Psoas muscle (tissue), 8 donors: Measurements from ENCODE around the gene NME8. TPM values are rescaled to one million over a fixed set of nuclear protein-coding genes. Genes with fewer than 3 reads are reported as not detected.

ENCODE experiments used
- ATAC-seq, 4 donors: fragments of 200-7000 bp; cut with Tn5 transposase; one replicate each; pipeline ENCODE4 v1.9.1; 2020; ENCODE audit warnings: moderate library complexity in 3 of 4, mild to moderate bottlenecking in 2 of 4
- DNase-seq, 2 donors: peaks; one replicate each; pipeline ENCODE4 v3.0.0-alpha.2; 2020
- H3K27ac ChIP-seq: fragments of 200-600 bp; one replicate; pipeline ENCODE4 v1.8.0; 2022
- H3K27me3 ChIP-seq, 3 donors: fragments of 200-600 bp in 1 of 3; one replicate each; pipeline versions ENCODE4 v1.6.1 to v1.8.0; 2013 to 2022; ENCODE audit warnings: low read length in 2 of 3, mild to moderate bottlenecking in 2 of 3, moderate library complexity in 1 of 3; ENCODE audit not compliant: insufficient read depth in 3 of 3
- H3K36me3 ChIP-seq, 2 donors: fragments of 200-600 bp in 1 of 2; one replicate each; pipeline versions ENCODE4 v1.6.1 to v1.8.0; 2013 to 2022; ENCODE audit warnings: low read depth in 1 of 2, mild to moderate bottlenecking in 1 of 2, moderate library complexity in 1 of 2; ENCODE audit not compliant: insufficient read depth in 1 of 2
- H3K4me1 ChIP-seq: fragments of 200-600 bp; one replicate; pipeline ENCODE4 v1.8.0; 2022
- H3K4me3 ChIP-seq: fragments of 200-600 bp; one replicate; pipeline ENCODE4 v1.8.0; 2022; ENCODE audit warnings: mild to moderate bottlenecking
- H3K9me3 ChIP-seq: fragments of 200-600 bp; one replicate; pipeline ENCODE4 v1.8.0; 2022
- CTCF ChIP-seq: fragments of 200-600 bp; IDR thresholded peaks from one replicate; pipeline ENCODE4 v1.8.0; 2022; ENCODE audit warnings: antibody characterized with exemption
- WGBS, 3 donors: extraction: QIAGEN DNeasy Blood & Tissue Kit; methylation state at CpG; one replicate each; pipeline versions ENCODE4 v1.1.6 to v1.1.7; 2013; 5-methylcytosine and 5-hydroxymethylcytosine counted together
- intact Hi-C, 2 donors: fragments of 100-400 bp; cut with DNase I; formaldehyde crosslinking; loops; one replicate each; pipeline versions ENCODE4 v1.11.0 to v1.14.2; 2022
- polyA plus RNA-seq, 3 donors: library from polyadenylated mRNA; stranded (reverse); fragments of 200-250 nt; gene quantifications; one replicate each; pipeline ENCODE4 v1.2.3, GENCODE V29; 2013
- total RNA-seq, 4 donors: library from RNA; stranded (reverse); fragmentation: NEBNext Ultra II Directional in 2 of 4; extraction: Animal tissue kit (Norgen Biotek cat#: 25700) in 2 of 4; gene quantifications; one replicate each; pipeline versions ENCODE4 v1.2.1 to v1.2.4, GENCODE V29; 2021 to 2023
- donor health status: healthy with polysubstance abuse.
- donor health status: DM: no; HTN: no; CAD: no; lungs with moderate emphysema.
- donor health status: Bipolar disorder and iron deficiency.
- donor health status: healthy.
- donor health status: DM: yes; HTN: yes; CAD: no.
- donor health status: DM: no; HTN: no; CAD: no.
- donor health status: DM: no; HTN: no; CAD: no.
- donor health status: DM: yes; HTN: yes; CAD: no.

The NME8 gene
- total and polyA plus RNA-seq, 7 donors: not detected

- Histone ChIP-seq H3K4me3 (no peak overlapping the region), H3K4me1 (no peaks in the 10 kb centered on the region), H3K27me3 (no peaks in the 10 kb centered on the region), H3K36me3 (no peaks in the 10 kb centered on the region), H3K9me3 (peaks cover 11% of the 10 kb centered on the region), H3K27ac (no peak overlapping the region)
- intact Hi-C loops: no loop called here
- DNase-seq (no peak), ATAC-seq (no peak)
- no peak for TF ChIP-seq CTCF
- 96% methylated on average over 2 of the region's 2 CpGs for WGBS, 3 donors
Observed at GRCh38 chr7:37822946-37823345, 25.5 kb upstream of the NME8 start.

- ATAC-seq: no peak
- H3K4me1 ChIP-seq: no peaks in the 10 kb centered on the region
- no peak for TF ChIP-seq CTCF
- H3K27ac ChIP-seq: no peak overlapping the region
- H3K4me3 ChIP-seq: no peak overlapping the region
- intact Hi-C loops: no loop called here
- 66 to 90% (median 89%) methylated on average over 2 of the region's 2 CpGs for WGBS, 3 donors
- no peaks in the 10 kb centered on the region for H3K27me3 ChIP-seq
- no peaks in the 10 kb centered on the region for H3K36me3 ChIP-seq
- no peak for DNase-seq
- H3K9me3 ChIP-seq: peaks cover 11% of the 10 kb centered on the region
Observed at GRCh38 chr7:37823557-37823956, 24.8 kb upstream of the NME8 start.

DNA sequence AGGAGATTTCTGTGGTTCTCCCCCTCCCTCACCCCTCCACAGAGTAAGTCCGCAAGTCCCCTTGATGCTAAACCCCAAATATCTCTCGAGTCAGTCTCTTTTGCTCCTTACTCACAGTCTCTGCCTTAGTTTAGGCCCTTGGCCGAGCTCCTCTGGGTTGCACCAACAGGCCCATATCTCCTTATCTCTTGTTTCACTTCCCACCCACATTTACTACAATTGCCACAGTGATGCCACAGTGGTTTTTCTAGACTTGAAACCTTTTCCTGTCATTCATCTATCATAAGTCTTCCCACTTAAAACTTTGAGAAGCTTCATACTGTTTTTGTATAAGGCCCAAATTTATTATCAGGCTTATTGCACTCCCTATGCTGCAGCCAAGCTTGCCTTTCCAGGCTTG lies 23.4 kb upstream of the NME8 start:
- 54 to 59% (median 58%) methylated on average over 3 of the region's 3 CpGs for WGBS, 3 donors
- no peak for ATAC-seq
- intact Hi-C loops: no loop called here
- no peak overlapping the region for H3K27ac ChIP-seq
- H3K9me3 ChIP-seq: peaks cover 11% of the 10 kb centered on the region
- no peak overlapping the region for H3K4me3 ChIP-seq
- H3K4me1 ChIP-seq: no peaks in the 10 kb centered on the region
- DNase-seq: no peak
- no peak for TF ChIP-seq CTCF
- no peaks in the 10 kb centered on the region for H3K27me3 ChIP-seq
- H3K36me3 ChIP-seq: no peaks in the 10 kb centered on the region

- WGBS, 3 donors: 19 to 26% (median 21%) methylated on average over 4 of the region's 4 CpGs
- TF ChIP-seq CTCF: no peak
- no peak for ATAC-seq
Observed at GRCh38 chr7:37826825-37827224, 21.6 kb upstream of the NME8 start.

GRCh38 chr7:37831244-37831643 lies 17.2 kb upstream of the NME8 start:
- H3K4me3 ChIP-seq: no peak overlapping the region
- H3K36me3 ChIP-seq: no peaks in the 10 kb centered on the region
- no peaks in the 10 kb centered on the region for H3K9me3 ChIP-seq
- no peak for TF ChIP-seq CTCF
- intact Hi-C loops: loop anchor here (5.0 to 10.0 kb wide), 5 partner anchors 196 to 866 kb away; partner anchors contain the start of gene ELMO1 (in 1 of the 2)
- ATAC-seq: no peak
- WGBS, 3 donors: 84 to 99% (median 93%) methylated on average over 2 of the region's 2 CpGs
- DNase-seq: no peak
- no peaks in the 10 kb centered on the region for H3K27me3 ChIP-seq
- no peaks in the 10 kb centered on the region for H3K4me1 ChIP-seq
- H3K27ac ChIP-seq: no peak overlapping the region

More at GRCh38 chr7:37826825-37827224, 21.6 kb upstream of the NME8 start:
- Histone ChIP-seq H3K4me1 (no peaks in the 10 kb centered on the region), H3K36me3 (no peaks in the 10 kb centered on the region), H3K9me3 (no peaks in the 10 kb centered on the region), H3K27me3 (no peaks in the 10 kb centered on the region), H3K27ac (no peak overlapping the region), H3K4me3 (no peak overlapping the region)
- DNase-seq: no peak
- intact Hi-C loops: no loop called here
